ENCODE results near the gene MOB3B.
"Not testable (repeated sequence)": the region's sequence is repeated elsewhere in the genome, so short reads cannot be mapped to it uniquely, and the experiment has no call there.

Gene MOB3B

DNA sequence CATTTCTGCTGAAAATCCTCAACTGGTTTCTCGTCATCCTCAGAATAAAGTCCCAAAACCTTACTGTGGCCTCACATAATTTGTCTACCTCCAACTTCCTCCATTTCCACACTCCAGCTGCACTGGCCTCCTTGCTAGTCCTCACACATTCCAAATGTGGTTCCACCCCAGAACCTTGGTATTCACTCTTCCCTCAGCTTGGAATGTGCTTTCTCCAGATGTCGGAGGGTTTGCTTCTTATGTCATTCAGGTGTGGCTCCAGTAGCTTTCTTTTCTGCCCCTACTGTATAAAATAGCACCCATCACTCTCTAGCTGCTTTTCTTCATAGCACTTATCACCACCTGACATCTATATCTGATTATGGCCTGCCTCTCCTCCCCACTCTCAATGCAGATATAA is 108.0 kb downstream of the MOB3B start:
- Histone ChIP-seq H3K9me2 (replicated peaks; ENCODE audit: control insufficient read depth, low read length) (no peaks in the 10 kb centered on the region), H3K4me2 (ENCODE audit: low read length) (no peak overlapping the region), H3F3A (ENCODE audit: control insufficient read depth, insufficient read depth) (no peaks in the 10 kb centered on the region), H4K20me1 (ENCODE audit: control insufficient read depth, insufficient read depth, low read depth, low read length) (no peaks in the 10 kb centered on the region), H3K36me3 (ENCODE audit: control insufficient read depth, low read length) (no peaks in the 10 kb centered on the region), H3K27ac (ENCODE audit: low read depth, low read length) (no peak overlapping the region), H3K27me3 (ENCODE audit: control insufficient read depth, low read length) (no peaks in the 10 kb centered on the region), H3K79me2 (ENCODE audit: control insufficient read depth, low read length) (no peaks in the 10 kb centered on the region), H3K9me3 (ENCODE audit: control insufficient read depth, insufficient read depth, low read length) (no peaks in the 10 kb centered on the region), H3K4me1 (ENCODE audit: control insufficient read depth, low read length) (no peaks in the 10 kb centered on the region), H3K4me3 (ENCODE audit: low read length) (no peak overlapping the region)
- no peak for TF ChIP-seq EZH2phosphoT487 (IDR thresholded peaks at IDR 0.05; ENCODE audit: borderline replicate concordance, low read length)
- TF ChIP-seq, protein P1, sequence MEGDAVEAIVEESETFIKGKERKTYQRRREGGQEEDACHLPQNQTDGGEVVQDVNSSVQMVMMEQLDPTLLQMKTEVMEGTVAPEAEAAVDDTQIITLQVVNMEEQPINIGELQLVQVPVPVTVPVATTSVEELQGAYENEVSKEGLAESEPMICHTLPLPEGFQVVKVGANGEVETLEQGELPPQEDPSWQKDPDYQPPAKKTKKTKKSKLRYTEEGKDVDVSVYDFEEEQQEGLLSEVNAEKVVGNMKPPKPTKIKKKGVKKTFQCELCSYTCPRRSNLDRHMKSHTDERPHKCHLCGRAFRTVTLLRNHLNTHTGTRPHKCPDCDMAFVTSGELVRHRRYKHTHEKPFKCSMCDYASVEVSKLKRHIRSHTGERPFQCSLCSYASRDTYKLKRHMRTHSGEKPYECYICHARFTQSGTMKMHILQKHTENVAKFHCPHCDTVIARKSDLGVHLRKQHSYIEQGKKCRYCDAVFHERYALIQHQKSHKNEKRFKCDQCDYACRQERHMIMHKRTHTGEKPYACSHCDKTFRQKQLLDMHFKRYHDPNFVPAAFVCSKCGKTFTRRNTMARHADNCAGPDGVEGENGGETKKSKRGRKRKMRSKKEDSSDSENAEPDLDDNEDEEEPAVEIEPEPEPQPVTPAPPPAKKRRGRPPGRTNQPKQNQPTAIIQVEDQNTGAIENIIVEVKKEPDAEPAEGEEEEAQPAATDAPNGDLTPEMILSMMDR (IDR thresholded peaks at IDR 0.05; ENCODE audit: low read depth, low read length, poor library complexity, severe bottlenecking), result no peak

DNA sequence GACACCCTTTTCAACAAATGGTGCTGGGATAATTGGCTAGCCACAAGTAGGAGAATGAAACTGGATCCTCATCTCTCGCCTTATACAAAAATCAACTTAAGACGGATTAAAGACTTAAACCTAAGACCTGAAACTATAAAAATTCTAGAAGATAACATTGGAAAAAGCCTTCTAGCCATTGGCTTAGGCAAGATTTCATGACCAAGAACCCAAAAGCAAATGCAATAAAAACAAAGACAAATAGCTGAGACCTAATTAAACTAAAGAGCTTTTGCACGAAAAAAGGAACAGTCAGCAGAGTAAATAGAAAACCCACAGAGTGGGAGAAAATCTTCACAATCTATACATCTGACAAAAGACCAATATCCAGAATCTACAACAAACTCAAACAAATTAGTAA is 110.1 kb downstream of the MOB3B start:
- not testable (repeated sequence) for H3F3A ChIP-seq (ENCODE audit: control insufficient read depth, insufficient read depth); H4K20me1 ChIP-seq (ENCODE audit: control insufficient read depth, insufficient read depth, low read depth, low read length); H3K9me2 ChIP-seq (replicated peaks; ENCODE audit: control insufficient read depth, low read length); H3K27me3 ChIP-seq (ENCODE audit: control insufficient read depth, low read length); H3K4me1 ChIP-seq (ENCODE audit: control insufficient read depth, low read length); H3K79me2 ChIP-seq (ENCODE audit: control insufficient read depth, low read length); H3K4me3 ChIP-seq (ENCODE audit: low read length); H3K27ac ChIP-seq (ENCODE audit: low read depth, low read length); H3K36me3 ChIP-seq (ENCODE audit: control insufficient read depth, low read length); H3K4me2 ChIP-seq (ENCODE audit: low read length); H3K9me3 ChIP-seq (ENCODE audit: control insufficient read depth, insufficient read depth, low read length)

DNA sequence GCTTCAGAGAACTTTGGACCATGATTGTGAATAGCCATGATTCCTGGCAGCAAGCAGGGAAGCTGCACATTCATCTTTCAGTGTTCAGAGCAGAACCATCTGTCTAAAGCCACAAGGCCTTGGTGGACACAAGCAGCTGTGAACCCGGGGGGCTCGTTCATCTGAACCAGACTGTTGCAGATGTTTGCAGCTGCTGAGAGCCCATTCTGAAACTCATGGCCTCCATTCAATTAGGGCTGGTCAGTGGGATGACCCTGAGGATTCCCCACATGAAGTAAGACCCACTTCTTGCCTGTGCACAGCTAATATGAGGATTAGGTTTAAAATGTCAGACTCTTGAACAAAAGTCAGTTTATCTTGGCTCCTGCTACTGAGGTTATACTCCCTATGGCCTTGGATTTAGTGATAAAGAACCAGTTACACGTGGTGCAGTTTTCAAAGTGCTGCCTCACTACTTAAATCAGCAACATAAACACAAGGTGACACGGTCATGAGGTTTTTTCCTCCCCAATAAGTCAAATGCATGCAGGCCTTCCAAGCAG is 115.3 kb downstream of the MOB3B start:
- H3K36me3 ChIP-seq (ENCODE audit: control insufficient read depth, low read length), result no peaks in the 10 kb centered on the region
- no peak overlapping the region for H3K27ac ChIP-seq (ENCODE audit: low read depth, low read length)
- no peaks in the 10 kb centered on the region for H3K4me1 ChIP-seq (ENCODE audit: control insufficient read depth, low read length)
- H4K20me1 ChIP-seq (ENCODE audit: control insufficient read depth, insufficient read depth, low read depth, low read length), result no peaks in the 10 kb centered on the region
- no peak overlapping the region for H3K4me3 ChIP-seq (ENCODE audit: low read length)
- TF ChIP-seq, protein P1 (IDR thresholded peaks at IDR 0.05; ENCODE audit: low read depth, low read length, poor library complexity, severe bottlenecking), result no peak
- TF ChIP-seq EZH2phosphoT487 (IDR thresholded peaks at IDR 0.05; ENCODE audit: borderline replicate concordance, low read length), result no peak
- peaks cover 5% of the 10 kb centered on the region; the same call in 1 of the 2 replicates for H3K27me3 ChIP-seq (ENCODE audit: control insufficient read depth, low read length)
- no peaks in the 10 kb centered on the region for H3K9me3 ChIP-seq (ENCODE audit: control insufficient read depth, insufficient read depth, low read length)
- no peaks in the 10 kb centered on the region for H3F3A ChIP-seq (ENCODE audit: control insufficient read depth, insufficient read depth)
- H3K4me2 ChIP-seq (ENCODE audit: low read length), result no peak overlapping the region
- no peaks in the 10 kb centered on the region for H3K9me2 ChIP-seq (replicated peaks; ENCODE audit: control insufficient read depth, low read length)
- no peaks in the 10 kb centered on the region for H3K79me2 ChIP-seq (ENCODE audit: control insufficient read depth, low read length)

DNA sequence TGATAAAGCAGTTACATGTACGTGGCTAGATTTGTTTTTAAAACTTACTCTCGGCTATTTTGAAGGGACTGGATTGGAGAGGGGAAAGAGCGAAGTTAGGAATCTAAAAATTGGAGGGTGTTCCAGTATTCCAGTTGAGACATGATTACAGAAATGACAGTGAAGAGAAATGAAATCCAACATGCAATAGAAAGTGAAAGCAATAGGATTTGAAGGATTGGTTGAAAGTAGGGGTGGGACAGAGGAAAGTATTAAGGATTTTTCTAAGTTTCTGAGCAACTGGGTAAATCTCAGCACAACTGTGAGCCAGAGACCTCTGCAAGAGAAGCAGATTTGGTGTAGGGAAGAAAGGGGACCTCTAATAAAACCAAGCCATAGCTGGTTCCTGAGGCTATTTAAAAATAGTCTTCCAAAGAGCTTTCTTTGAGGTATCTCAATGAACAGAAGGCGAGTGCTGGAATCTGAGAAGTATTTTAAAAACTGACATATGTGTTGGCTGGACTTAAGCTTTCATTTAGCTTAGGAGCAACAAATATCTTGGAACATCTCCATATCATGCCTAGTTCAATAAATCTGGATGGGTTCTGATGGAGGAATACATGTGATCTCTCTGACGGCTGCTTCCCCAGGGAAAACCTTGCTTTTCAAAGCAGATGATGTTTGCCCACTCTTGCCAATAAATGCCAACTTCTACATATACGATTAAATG is 115.9 kb downstream of the MOB3B start:
- Histone ChIP-seq H3F3A (ENCODE audit: control insufficient read depth, insufficient read depth) (no peaks in the 10 kb centered on the region), H3K27ac (ENCODE audit: low read depth, low read length) (no peak overlapping the region), H3K27me3 (ENCODE audit: control insufficient read depth, low read length) (peaks cover 5% of the 10 kb centered on the region; the same call in 1 of the 2 replicates), H3K9me2 (replicated peaks; ENCODE audit: control insufficient read depth, low read length) (no peaks in the 10 kb centered on the region), H3K9me3 (ENCODE audit: control insufficient read depth, insufficient read depth, low read length) (no peaks in the 10 kb centered on the region), H3K79me2 (ENCODE audit: control insufficient read depth, low read length) (no peaks in the 10 kb centered on the region), H3K36me3 (ENCODE audit: control insufficient read depth, low read length) (no peaks in the 10 kb centered on the region), H3K4me3 (ENCODE audit: low read length) (no peak overlapping the region), H3K4me2 (ENCODE audit: low read length) (no peak overlapping the region), H3K4me1 (ENCODE audit: control insufficient read depth, low read length) (no peaks in the 10 kb centered on the region), H4K20me1 (ENCODE audit: control insufficient read depth, insufficient read depth, low read depth, low read length) (no peaks in the 10 kb centered on the region)
- TF ChIP-seq, protein P1 (IDR thresholded peaks at IDR 0.05; ENCODE audit: low read depth, low read length, poor library complexity, severe bottlenecking), result no peak
- TF ChIP-seq EZH2phosphoT487 (IDR thresholded peaks at IDR 0.05; ENCODE audit: borderline replicate concordance, low read length), result no peak
